Kidney epithelial cell (primary cell): ENCODE results near the gene CDC27. TPM values are rescaled to one million over a fixed set of nuclear protein-coding genes. Genes with fewer than 3 reads are reported as not detected.
"Not testable (repeated sequence)": the region's sequence is repeated elsewhere in the genome, so short reads cannot be mapped to it uniquely, and the experiment has no call there.

ENCODE experiments used
- DNase-seq: peaks from one replicate; pipeline ENCODE4 v3.0.0-alpha.2; 2010; ENCODE audit warnings: low read depth
- H3K27me3 ChIP-seq: 2 replicates; pipeline ENCODE4 v1.6.0; 2011; ENCODE audit warnings: low read length; ENCODE audit not compliant: control insufficient read depth, insufficient read depth
- H3K36me3 ChIP-seq: 2 replicates; pipeline ENCODE4 v1.5.1; 2011; ENCODE audit warnings: low read length; ENCODE audit not compliant: control insufficient read depth, insufficient read depth
- H3K4me3 ChIP-seq: 2 replicates; pipeline ENCODE4 v1.5.1; 2011; ENCODE audit warnings: low read depth, mild to moderate bottlenecking, control low read depth, low read length
- CTCF ChIP-seq: IDR thresholded peaks from 2 replicates; pipeline ENCODE4 v1.5.1; 2011; ENCODE audit warnings: mild to moderate bottlenecking, moderate library complexity, low read length, control low read depth, inconsistent platforms; ENCODE audit not compliant: insufficient read depth, poor library complexity, severe bottlenecking
- total RNA-seq: library from RNA; depleted of rRNA; stranded (reverse); fragments of >200 nt; gene quantifications from 2 replicates; pipeline ENCODE4 v1.2.3, GENCODE V29; 2015

The CDC27 gene
- total RNA-seq, 1 donor from 2014 or later, result 62.7 TPM

- Histone ChIP-seq H3K36me3 (peaks cover 1% of the 10 kb centered on the region), H3K27me3 (no peaks in the 10 kb centered on the region), H3K4me3 (no peak overlapping the region)
- DNase-seq, result no peak
- TF ChIP-seq CTCF, result no peak
Observed at GRCh38 chr17:47170710-47171109, 18.4 kb downstream of the CDC27 start.

- DNase-seq, H3K27me3 ChIP-seq, H3K36me3 ChIP-seq, H3K4me3 ChIP-seq: not testable (repeated sequence)
Observed at GRCh38 chr17:47168896-47169295, 20.2 kb downstream of the CDC27 start.

GRCh38 chr17:47166854-47167253, 22.2 kb downstream of the CDC27 start:
- not testable (repeated sequence) for H3K4me3 ChIP-seq, H3K36me3 ChIP-seq, DNase-seq, H3K27me3 ChIP-seq

- Histone ChIP-seq H3K36me3 (peaks cover 1% of the 10 kb centered on the region), H3K4me3 (no peak overlapping the region), H3K27me3 (no peaks in the 10 kb centered on the region)
- no peak for TF ChIP-seq CTCF
- no peak for DNase-seq
Observed at GRCh38 chr17:47165137-47165536, 24.0 kb downstream of the CDC27 start.

- H3K4me3 ChIP-seq, result no peak overlapping the region
- TF ChIP-seq CTCF, result no peak
- peaks cover 1% of the 10 kb centered on the region for H3K36me3 ChIP-seq
Observed at GRCh38 chr17:47164263-47164662, 24.8 kb downstream of the CDC27 start.

GRCh38 chr17:47162013-47162622, 27.0 kb downstream of the CDC27 start:
- H3K27me3 ChIP-seq, result no peaks in the 10 kb centered on the region
- peaks cover 3% of the 10 kb centered on the region for H3K36me3 ChIP-seq
- TF ChIP-seq CTCF, result no peak
- H3K4me3 ChIP-seq, result no peak overlapping the region
- no peak for DNase-seq

More at GRCh38 chr17:47164263-47164662, 24.8 kb downstream of the CDC27 start:
- no peak for DNase-seq
- H3K27me3 ChIP-seq, result no peaks in the 10 kb centered on the region

GRCh38 chr17:47159315-47159714, 29.8 kb downstream of the CDC27 start:
- H3K36me3 ChIP-seq, result peaks cover 2% of the 10 kb centered on the region
- no peaks in the 10 kb centered on the region for H3K27me3 ChIP-seq
- no peak for DNase-seq
- TF ChIP-seq CTCF, result no peak
- H3K4me3 ChIP-seq, result no peak overlapping the region
